GM18499 (cell line): ENCODE measurements around the gene SLC6A18.
"Not testable (repeated sequence)": the region's sequence is repeated elsewhere in the genome, so short reads cannot be mapped to it uniquely, and the experiment has no call there.

Source experiments
- ATAC-seq: cut with Tn5 transposase; IDR thresholded peaks from one replicate; pipeline ENCODE4 v1.9.1; 2021; ENCODE audit warnings: moderate number of reproducible peaks; ENCODE audit not compliant: insufficient read depth, unreplicated experiment

SLC6A18 gene

GRCh38 chr5:1270426-1270825, 45.2 kb downstream of the SLC6A18 start:
- ATAC-seq: no peak

- ATAC-seq: no peak
These were observed 46.0 kb downstream of the SLC6A18 start for GRCh38 chr5:1270933-1271914.

- no peak for ATAC-seq
These were observed 47.0 kb downstream of the SLC6A18 start for GRCh38 chr5:1272201-1272600.

GRCh38 chr5:1273745-1274144, 48.6 kb downstream of the SLC6A18 start:
- ATAC-seq: no peak

GRCh38 chr5:1274471-1274870, 49.3 kb downstream of the SLC6A18 start:
- ATAC-seq: no peak

- ATAC-seq: not testable (repeated sequence)
These were observed 50.5 kb downstream of the SLC6A18 start for GRCh38 chr5:1275397-1276391.

- ATAC-seq: no peak
These were observed 51.7 kb downstream of the SLC6A18 start for GRCh38 chr5:1276930-1277329.

- ATAC-seq: no peak
These were observed 52.1 kb downstream of the SLC6A18 start for GRCh38 chr5:1277331-1277730.

GRCh38 chr5:1277781-1278180, 52.6 kb downstream of the SLC6A18 start:
- ATAC-seq: no peak

GRCh38 chr5:1278216-1278615, 53.0 kb downstream of the SLC6A18 start:
- ATAC-seq: no peak

GRCh38 chr5:1278656-1279442, 53.7 kb downstream of the SLC6A18 start:
- ATAC-seq: no peak

GRCh38 chr5:1279443-1280151, 54.4 kb downstream of the SLC6A18 start:
- no peak for ATAC-seq

GRCh38 chr5:1280177-1281037, 55.2 kb downstream of the SLC6A18 start:
- no peak for ATAC-seq

GRCh38 chr5:1281038-1281882, 56.1 kb downstream of the SLC6A18 start:
- ATAC-seq: no peak

- no peak for ATAC-seq
These were observed 57.2 kb downstream of the SLC6A18 start for GRCh38 chr5:1282131-1282992.

- not testable (repeated sequence) for ATAC-seq
These were observed 58.0 kb downstream of the SLC6A18 start for GRCh38 chr5:1282993-1283728.
